Activated B cell treated with CpG ODN at 0.5 μM for 24 hours (primary cell): ENCODE measurements around the gene FBXO40. TPM values are rescaled to one million over a fixed set of nuclear protein-coding genes. Genes with fewer than 3 reads are reported as not detected.

Source experiments
- ATAC-seq: fragments of 200-7000 bp; cut with Tn5 transposase; one replicate; pipeline ENCODE4 v1.10.0; 2021; ENCODE audit warnings: low read depth, mild to moderate bottlenecking, moderate library complexity
- CTCF ChIA-PET: fragments of 350-600 bp; sonication (Branson Sonifier 250); formaldehyde crosslinking; loops from one replicate; lab custom pipeline; 2021; ENCODE audit warnings: antibody characterized with exemption; lab: Charles Lee
- POLR2A ChIA-PET: fragments of 350-600 bp; sonication (Branson Sonifier 250); formaldehyde crosslinking; loops from one replicate; lab custom pipeline; 2021; ENCODE audit warnings: antibody characterized with exemption; lab: Charles Lee
- DNase-seq: peaks from one replicate; pipeline ENCODE4 v3.0.0; 2022
- H3K27ac Mint-ChIP-seq: one replicate; pipeline ENCODE4 v1.8.0; 2020; ENCODE audit warnings: mixed read lengths
- H3K27me3 Mint-ChIP-seq: one replicate; pipeline ENCODE4 v1.8.0; 2021; ENCODE audit warnings: mixed read lengths
- H3K36me3 Mint-ChIP-seq: one replicate; pipeline ENCODE4 v1.8.0; 2021; ENCODE audit warnings: low read depth, mixed read lengths
- H3K4me1 Mint-ChIP-seq: one replicate; pipeline ENCODE4 v1.8.0; 2021; ENCODE audit warnings: mixed read lengths
- H3K4me3 Mint-ChIP-seq: one replicate; pipeline ENCODE4 v1.8.0; 2020; ENCODE audit warnings: mild to moderate bottlenecking, mixed read lengths
- H3K9me3 Mint-ChIP-seq: one replicate; pipeline ENCODE4 v1.8.0; 2020; ENCODE audit warnings: mixed read lengths
- CTCF ChIP-seq: fragments of 200-600 bp; IDR thresholded peaks from one replicate; pipeline ENCODE4 v1.8.0; 2022; ENCODE audit warnings: antibody characterized with exemption, mild to moderate bottlenecking
- intact Hi-C: fragments of 100-400 bp; cut with micrococcal nuclease; formaldehyde crosslinking; loops from one replicate; pipeline ENCODE4 v1.15.1; 2024
- total RNA-seq: library from RNA; stranded (reverse); gene quantifications from 2 replicates; pipeline ENCODE4 v1.2.3, GENCODE V29; 2022

FBXO40 gene
- total RNA-seq, 1 donor from 2014 or later = not detected

GRCh38 chr3:121552797-121553196 is 40.4 kb upstream of the FBXO40 start:
- Mint-ChIP-seq H3K4me1 (peaks cover 16% of the 10 kb centered on the region), H3K4me3 (no peak overlapping the region), H3K27ac (no peak overlapping the region), H3K9me3 (no peaks in the 10 kb centered on the region), H3K27me3 (no peaks in the 10 kb centered on the region), H3K36me3 (no peaks in the 10 kb centered on the region)
- DNase-seq = no peak
- POLR2A ChIA-PET = no interaction called here
- CTCF ChIA-PET = no interaction called here
- TF ChIP-seq CTCF = no peak
- no peak for ATAC-seq
- intact Hi-C loops = no loop called here

GRCh38 chr3:121557426-121557934 is 35.7 kb upstream of the FBXO40 start:
- no peak overlapping the region for H3K27ac Mint-ChIP-seq

GRCh38 chr3:121562148-121562547 is 31.0 kb upstream of the FBXO40 start:
- Mint-ChIP-seq H3K4me1 (no peaks in the 10 kb centered on the region), H3K4me3 (no peak overlapping the region), H3K27me3 (peaks cover 5% of the 10 kb centered on the region), H3K9me3 (no peaks in the 10 kb centered on the region), H3K36me3 (no peaks in the 10 kb centered on the region), H3K27ac (no peak overlapping the region)
- CTCF ChIA-PET = no interaction called here
- intact Hi-C loops = no loop called here
- TF ChIP-seq CTCF = no peak
- POLR2A ChIA-PET = no interaction called here
- no peak for ATAC-seq
- DNase-seq = no peak

More at GRCh38 chr3:121557426-121557934, 35.7 kb upstream of the FBXO40 start:
- peaks cover 5% of the 10 kb centered on the region for H3K27me3 Mint-ChIP-seq
- no peaks in the 10 kb centered on the region for H3K4me1 Mint-ChIP-seq
- ATAC-seq (no peak), DNase-seq (no peak)
- CTCF ChIA-PET = no interaction called here
- no peaks in the 10 kb centered on the region for H3K36me3 Mint-ChIP-seq
- no peaks in the 10 kb centered on the region for H3K9me3 Mint-ChIP-seq
- no peak overlapping the region for H3K4me3 Mint-ChIP-seq
- no peak for TF ChIP-seq CTCF
- POLR2A ChIA-PET = interaction anchor here (0.7 kb wide), 1 partner anchor 711 kb away, joined by 8 read pairs; no protein-coding TSS in a partner anchor
- intact Hi-C loops = no loop called here

GRCh38 chr3:121566773-121567172 is 26.4 kb upstream of the FBXO40 start:
- POLR2A ChIA-PET = no interaction called here
- intact Hi-C loops = no loop called here
- DNase-seq (no peak), ATAC-seq (no peak)
- Mint-ChIP-seq H3K4me1 (no peaks in the 10 kb centered on the region), H3K9me3 (no peaks in the 10 kb centered on the region), H3K4me3 (no peak overlapping the region), H3K36me3 (no peaks in the 10 kb centered on the region), H3K27ac (no peak overlapping the region), H3K27me3 (peaks cover under 1% of the 10 kb centered on the region)
- CTCF ChIA-PET = no interaction called here
- TF ChIP-seq CTCF = no peak

GRCh38 chr3:121567649-121568048 is 25.5 kb upstream of the FBXO40 start, which contains the start of gene ARGFX:
Gene ARGFX (plus strand): TSS chr3:121567949. CDS start chr3:121570714, 2,765 bp downstream.
- no peak within 1 kb of the TSS for H3K4me3 Mint-ChIP-seq
- TF ChIP-seq CTCF = no peak
- no peaks in the 10 kb centered on the region for H3K4me1 Mint-ChIP-seq
- no peaks in the 10 kb centered on the region for H3K9me3 Mint-ChIP-seq
- H3K27ac Mint-ChIP-seq = no peak within 1 kb of the TSS
- no peaks in the 10 kb centered on the region for H3K36me3 Mint-ChIP-seq
- CTCF ChIA-PET = no interaction called here
- POLR2A ChIA-PET = no interaction called here
- H3K27me3 Mint-ChIP-seq = no peaks in the 10 kb centered on the region
- DNase-seq = no peak
- no peak for ATAC-seq
- intact Hi-C loops = no loop called here
